Renal cortical epithelial cell (primary cell): ENCODE results near the gene IL4I1. TPM values are rescaled to one million over a fixed set of nuclear protein-coding genes. Genes with fewer than 3 reads are reported as not detected.
A peak's percentile ranks its signal among the peaks of the same experiment; 100 is the strongest.

Experiments used
- DNase-seq: peaks from one replicate; pipeline ENCODE4 v3.0.0-alpha.2; 2011; ENCODE audit warnings: low read depth
- total RNA-seq: library from RNA; depleted of rRNA; stranded (reverse); fragments of >200 nt; gene quantifications from 2 replicates; pipeline ENCODE4 v1.2.3, GENCODE V29; 2014

The IL4I1 gene
- total RNA-seq, 1 donor from 2014 or later, result 4.9 TPM

DNA sequence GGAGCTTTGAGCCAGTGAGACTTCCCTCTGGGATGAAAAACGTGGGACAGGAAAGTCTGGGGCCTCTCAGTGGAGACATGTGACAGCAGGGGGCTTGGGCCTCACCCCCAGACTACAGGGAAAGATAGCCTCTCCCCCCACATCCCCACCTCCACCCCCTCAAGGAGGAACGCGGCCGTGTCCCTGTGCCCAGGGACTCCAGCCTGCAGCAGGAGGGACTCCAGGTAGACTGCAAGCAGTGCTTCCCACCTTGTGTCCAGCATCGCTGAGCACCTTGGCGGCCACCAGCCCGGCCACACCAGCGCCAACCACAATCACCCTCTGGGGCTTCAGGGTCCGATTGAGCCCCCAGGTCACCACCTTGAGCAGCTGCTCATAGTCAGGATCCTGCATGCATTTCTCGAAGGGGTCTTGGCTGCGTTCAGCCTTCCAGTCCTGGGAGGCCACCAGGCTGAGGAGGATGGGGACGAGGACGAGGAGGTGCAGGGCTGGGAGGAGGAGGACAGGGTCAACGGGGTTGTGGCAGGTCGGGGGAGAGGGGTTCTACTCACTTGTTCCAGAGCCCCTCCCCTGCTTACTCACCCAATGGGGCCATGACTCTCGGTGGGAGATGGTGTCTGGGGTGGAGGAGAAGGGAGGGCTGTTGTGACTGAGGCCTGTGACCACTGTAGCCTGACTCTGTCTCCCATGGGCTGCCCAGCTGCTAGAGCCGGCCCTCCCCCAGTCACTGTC, 955 bp downstream of the IL4I1 start:
- DNase-seq, result no peak

DNA sequence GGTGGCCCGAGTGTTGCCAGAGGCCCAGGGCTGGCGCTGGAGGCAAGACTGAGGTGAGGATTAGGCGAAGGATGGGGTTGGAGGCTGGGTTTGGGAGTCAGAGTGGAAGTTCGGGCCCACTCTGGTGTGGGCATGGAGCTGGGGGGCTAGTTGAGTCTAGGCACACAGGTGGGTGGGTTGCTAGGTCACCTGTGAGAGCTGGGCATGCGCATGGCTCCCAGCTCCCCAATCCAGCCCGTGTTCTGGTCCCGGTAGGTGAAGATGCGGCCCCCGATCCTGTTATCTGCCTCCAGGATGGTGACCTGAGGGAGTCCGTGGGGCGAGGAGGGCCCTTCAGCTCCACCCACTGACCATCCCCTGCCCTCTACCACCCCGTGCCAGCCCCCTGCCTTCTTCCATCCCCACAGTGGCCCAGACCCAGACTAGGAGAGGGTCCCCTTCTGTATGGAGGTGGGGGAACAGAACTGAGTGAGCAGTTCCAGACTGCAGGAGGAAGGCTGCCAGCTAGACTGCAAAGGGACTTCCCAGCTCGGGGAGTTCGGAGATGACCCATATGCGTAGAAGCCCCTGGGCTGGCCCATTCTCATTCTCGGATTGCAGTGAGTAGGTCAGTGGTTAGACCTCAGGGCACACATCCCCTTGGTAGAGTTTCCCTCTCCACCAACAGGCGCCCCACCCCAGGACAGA, 1.7 kb downstream of the IL4I1 start:
- no peak for DNase-seq

DNA sequence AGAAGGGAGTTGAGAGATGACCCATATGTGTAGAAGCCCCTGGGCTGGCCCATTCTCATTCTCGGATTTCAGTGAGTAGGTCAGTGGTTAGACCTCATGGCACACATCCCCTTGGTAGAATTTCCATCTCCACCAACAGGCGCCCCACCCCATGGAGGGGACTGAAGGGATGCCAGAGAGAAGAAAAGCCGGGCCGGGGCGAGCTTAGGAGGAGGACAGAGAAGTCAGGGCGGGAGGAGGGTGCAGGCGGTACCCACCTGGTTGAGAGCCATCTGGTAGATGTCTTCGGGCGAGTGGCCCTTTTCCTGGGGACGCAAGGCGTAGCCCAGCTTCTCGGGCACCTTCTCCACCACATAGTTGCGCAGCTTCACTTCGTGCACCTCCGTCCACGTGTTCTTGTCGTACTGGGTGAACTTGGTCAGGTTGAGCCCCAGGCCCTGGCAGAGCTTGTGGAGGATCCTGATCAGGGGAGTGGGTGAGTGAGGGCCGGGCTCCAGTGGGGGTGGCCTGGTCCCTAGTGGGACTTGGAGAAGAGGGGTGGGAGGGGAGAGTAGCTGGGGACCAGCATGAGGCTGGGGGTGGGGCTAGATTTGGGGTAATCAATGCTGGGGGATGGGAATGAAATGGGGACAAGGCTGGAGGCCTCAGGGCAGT, 2.5 kb downstream of the IL4I1 start:
- DNase-seq, result no peak

DNA sequence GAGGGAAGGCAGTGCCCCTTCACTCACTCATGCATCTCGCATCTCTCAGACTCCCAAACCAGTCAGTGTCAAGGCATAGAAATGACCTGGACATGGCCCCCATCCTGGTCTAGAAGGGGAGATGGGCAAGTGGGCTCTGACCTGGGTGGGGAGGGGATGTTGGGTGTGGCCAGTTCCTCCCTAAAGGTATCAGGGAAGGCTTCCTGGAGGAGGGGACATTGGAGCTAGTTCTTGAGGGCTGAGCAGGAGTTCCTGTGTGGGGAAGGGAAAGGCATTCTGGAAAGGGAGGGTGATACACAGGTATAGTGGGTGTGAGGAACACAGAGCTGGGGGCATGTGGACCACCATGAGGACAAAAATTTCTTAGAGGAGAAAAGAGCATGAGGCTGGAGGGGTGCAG, 4.0 kb downstream of the IL4I1 start:
- no peak for DNase-seq

DNA sequence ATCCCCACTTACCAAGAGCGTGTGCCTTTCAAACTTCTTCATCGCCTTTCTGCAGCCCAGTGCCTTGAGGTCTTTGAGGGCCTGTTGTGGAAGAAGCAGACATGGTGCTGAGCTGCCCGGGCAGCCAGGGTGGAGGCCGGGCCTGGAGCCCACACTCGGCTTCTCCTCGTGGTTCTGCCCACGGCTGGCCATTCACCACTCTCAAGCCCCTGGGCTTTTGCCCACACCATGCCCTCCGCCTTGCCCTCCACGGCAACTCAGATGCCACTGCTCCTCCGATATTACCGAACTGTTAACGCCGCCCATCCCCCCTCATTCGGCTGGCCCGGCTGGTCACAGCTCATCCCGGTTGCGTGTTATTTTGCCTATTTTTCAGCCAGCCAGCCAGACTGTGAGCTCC, 5.3 kb downstream of the IL4I1 start:
- DNase-seq, result no peak

- DNase-seq, result no peak
Measured at GRCh38 chr19:49890349-49891311, 6.1 kb downstream of the IL4I1 start.

DNA sequence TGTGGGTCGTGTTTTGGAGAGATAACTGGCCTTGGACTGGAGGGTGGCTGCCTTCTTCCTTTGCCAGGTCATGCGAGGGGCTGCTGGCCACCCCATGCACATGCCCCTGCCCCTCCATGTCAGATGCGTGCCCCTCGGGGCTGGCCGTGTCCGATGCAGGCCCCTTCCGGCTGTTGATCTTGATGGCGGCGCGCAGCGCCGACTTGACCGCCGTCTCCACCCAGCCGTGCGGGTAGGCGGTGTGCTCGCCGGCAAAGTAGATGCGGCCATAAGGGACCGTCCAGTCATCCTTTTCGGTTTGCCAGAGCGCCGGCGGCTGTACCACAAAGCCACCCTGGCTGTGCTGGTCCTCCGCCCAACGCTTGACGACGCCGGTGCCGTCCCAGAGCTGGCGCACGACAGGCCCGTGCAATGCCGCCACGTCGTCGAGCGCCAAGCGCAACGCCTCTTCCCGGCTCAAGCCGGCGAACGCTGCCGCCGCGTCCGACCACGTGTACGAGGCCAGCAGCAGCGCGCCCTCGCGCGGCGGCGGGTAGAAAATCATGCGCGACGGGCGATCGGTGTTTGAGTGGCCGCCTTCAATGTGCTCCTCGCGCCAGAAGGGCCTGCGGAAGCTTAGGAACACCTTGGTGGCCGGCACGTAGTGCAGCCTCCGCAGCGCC, 6.9 kb downstream of the IL4I1 start:
- peak; percentile 50 for DNase-seq

DNA sequence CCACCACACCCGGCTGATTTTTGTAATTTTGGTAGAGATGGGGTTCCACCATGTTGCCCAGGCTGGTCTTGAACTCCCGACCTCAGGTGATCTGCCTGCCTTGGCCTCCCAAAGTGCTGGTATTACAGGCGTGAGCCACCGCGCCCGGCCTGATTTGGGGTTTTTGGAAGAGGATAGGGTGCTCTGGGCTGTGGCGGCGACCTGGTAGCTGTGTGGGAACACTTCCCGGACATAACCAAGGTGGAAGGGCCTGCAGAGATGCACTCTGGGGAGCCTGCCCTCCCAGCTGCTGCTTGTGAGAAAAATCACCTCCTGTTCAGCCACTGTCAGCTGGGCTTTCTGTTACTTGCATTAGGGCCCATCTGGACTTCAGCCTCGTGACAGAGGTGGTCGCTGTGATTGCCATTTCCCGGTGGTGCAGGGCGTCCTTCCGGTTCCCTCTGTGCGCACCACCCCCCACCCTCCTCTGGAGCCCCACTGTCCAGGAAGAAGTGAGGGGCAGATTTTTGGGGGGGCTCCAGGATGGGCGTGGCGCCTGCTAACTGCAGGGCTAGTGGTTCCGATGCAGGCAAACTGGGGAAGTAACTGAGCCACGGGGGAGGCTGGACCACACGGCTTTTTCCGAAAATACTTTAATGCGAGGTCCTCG, 7.5 kb downstream of the IL4I1 start:
- DNase-seq, result no peak

GRCh38 chr19:49888510-49888824, 8.2 kb downstream of the IL4I1 start:
- no peak for DNase-seq

- DNase-seq, result no peak
Measured at GRCh38 chr19:49887665-49888509, 8.8 kb downstream of the IL4I1 start.

GRCh38 chr19:49887037-49887664, 9.5 kb downstream of the IL4I1 start:
- DNase-seq, result no peak

GRCh38 chr19:49884760-49885159, 11.9 kb downstream of the IL4I1 start:
- DNase-seq, result no peak

- DNase-seq, result no peak
Measured at GRCh38 chr19:49884109-49884508, 12.6 kb downstream of the IL4I1 start.

- no peak for DNase-seq
Measured at GRCh38 chr19:49883094-49883493, 13.6 kb downstream of the IL4I1 start.

- DNase-seq, result no peak
Measured at GRCh38 chr19:49882643-49883042, 14.0 kb downstream of the IL4I1 start.

DNA sequence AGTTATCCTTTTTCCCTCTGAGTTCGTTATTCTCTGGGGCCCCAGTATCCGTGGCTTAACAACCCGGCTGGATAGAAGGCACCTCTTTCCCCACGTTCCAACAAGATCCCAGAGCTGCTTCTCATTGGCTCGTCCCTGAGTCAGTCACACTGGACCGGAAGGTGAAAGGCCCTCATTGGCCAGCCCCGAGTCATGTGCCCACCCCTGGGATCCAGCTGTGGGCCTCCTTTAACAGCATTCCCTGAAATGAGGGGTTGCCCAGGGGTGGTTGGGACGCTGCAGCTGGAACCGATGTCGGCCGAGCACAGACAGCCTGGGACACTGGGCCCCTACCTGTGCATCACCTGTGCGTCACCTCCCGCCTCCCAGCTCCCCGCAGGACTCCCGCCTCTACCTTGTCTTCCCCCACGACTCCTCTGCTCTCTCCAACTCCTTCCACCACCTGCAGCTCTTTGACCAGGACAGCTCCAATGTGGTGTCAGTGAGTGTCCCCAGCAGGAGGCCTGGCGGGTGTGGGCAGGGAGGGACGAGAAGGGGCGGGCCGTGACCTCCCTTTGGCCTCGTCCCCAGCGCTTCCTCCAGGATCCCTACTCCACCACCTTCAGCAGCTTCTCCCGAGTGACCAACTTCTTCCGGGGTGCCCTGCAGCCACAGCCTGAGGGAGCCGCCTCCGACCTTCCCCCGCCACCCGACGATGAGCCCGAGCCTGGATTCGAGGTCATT, 14.9 kb downstream of the IL4I1 start:
- no peak for DNase-seq

DNA sequence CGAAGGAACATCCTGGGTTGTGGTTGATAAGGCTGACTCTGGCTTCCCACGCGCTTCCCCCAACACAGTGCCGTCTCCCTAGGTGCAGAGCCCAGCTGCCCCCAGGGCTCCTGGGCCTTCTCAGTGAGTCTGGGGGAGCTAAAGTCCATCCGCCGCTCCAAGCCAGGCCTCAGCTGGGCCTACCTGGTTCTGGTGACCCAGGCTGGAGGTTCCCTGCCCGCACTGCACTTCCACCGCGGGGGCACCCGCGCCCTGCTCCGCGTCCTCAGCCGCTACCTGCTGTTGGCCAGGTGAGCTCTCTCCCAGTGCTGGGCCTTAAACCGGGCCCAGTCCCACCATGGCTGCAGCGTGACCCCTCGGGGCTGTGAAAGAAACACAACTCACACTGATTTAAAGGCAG, 15.5 kb downstream of the IL4I1 start:
- no peak for DNase-seq

- no peak for DNase-seq
Measured at GRCh38 chr19:49880162-49880869, 16.4 kb downstream of the IL4I1 start.
